GM18505 (cell line): Measurements from ENCODE around the gene BCL2L1.
"Not testable (repeated sequence)": the region's sequence is repeated elsewhere in the genome, so short reads cannot be mapped to it uniquely, and the experiment has no call there.

ENCODE experiments used
- ATAC-seq: cut with Tn5 transposase; IDR thresholded peaks from one replicate; pipeline ENCODE4 v1.9.1; 2021; ENCODE audit not compliant: unreplicated experiment
- POLR2A ChIP-seq: IDR thresholded peaks from 4 replicates; pipeline ENCODE4 v1.6.1; 2011; ENCODE audit warnings: borderline replicate concordance; ENCODE audit not compliant: insufficient read depth, insufficient read length; ENCODE audit errors: extremely low read depth

The BCL2L1 gene

GRCh38 chr20:31640259-31640658, 82.4 kb downstream of the BCL2L1 start:
- no peak for TF ChIP-seq POLR2A

DNA sequence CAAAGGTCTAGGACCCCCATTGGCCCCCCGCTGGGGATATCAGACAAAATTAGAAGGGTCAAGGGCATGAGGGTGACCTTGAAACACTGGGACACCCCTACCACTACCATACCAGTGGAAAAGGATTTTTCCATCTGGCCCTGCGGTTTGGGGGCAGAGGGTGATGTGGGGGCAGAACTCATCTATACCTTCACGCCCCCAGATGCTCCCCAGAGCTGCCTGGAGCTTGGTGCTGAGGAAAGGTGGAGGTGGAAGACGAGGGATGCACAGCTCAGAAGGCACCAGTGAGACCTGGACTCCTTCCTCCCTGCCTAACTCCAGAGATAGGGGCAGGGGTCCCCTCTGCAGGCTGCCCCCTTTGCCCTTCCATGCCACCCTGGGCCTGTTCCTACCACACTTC, 83.9 kb downstream of the BCL2L1 start:
- no peak for TF ChIP-seq POLR2A
- no peak for ATAC-seq

More at GRCh38 chr20:31640259-31640658, 82.4 kb downstream of the BCL2L1 start:
- no peak for ATAC-seq

GRCh38 chr20:31638317-31638716, 84.4 kb downstream of the BCL2L1 start:
- TF ChIP-seq POLR2A, result no peak
- no peak for ATAC-seq

GRCh38 chr20:31637660-31638059, 85.0 kb downstream of the BCL2L1 start, which contains the start of gene COX4I2:
TSS of gene COX4I2 (plus strand) at chr20:31637912. CDS start at chr20:31639018, 1,106 bp downstream.
- TF ChIP-seq POLR2A, result no peak
- ATAC-seq, result no peak

- ATAC-seq, result no peak
- TF ChIP-seq POLR2A, result no peak
Observed at GRCh38 chr20:31633339-31633914, 89.2 kb downstream of the BCL2L1 start.

DNA sequence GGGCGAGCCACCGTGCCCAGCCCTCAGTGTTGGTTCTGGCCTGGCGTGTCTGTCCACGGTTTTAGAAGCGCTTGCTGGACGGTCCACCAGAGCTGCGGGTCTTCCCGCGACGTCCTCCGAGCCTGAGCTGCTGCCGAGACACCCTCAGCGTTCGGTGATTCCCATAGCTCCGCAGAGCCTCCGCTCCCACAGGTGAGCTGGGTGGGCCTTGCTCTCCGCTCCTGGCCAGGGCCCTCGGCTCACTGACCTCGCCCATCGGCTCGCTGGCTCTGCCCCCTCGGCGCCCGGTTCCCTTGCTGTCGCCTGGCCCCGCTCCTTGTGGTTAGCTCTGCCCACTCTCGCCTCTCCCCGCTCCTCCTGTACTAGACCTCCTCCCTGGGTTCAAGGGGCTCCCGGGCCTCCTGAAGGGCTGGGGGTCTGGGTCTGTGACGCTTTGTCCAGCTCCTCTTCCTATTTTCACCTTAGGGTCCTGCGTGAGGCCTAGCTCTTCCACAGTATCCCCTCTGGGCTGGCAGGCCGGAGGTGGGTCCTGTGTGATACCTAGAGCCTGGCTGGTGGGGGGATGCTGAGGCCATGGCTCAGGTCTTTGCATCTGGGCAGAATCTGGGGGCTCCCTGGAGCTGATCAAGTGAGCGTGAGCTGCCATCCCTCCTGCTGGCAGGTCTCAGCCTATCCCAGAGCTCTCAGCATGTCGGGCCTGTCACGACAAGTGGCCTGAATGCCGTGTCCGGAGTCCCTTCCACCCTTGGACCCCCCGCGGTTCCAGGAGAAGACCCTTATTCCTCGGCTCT, 89.9 kb downstream of the BCL2L1 start:
- no peak for ATAC-seq
- TF ChIP-seq POLR2A, result no peak

DNA sequence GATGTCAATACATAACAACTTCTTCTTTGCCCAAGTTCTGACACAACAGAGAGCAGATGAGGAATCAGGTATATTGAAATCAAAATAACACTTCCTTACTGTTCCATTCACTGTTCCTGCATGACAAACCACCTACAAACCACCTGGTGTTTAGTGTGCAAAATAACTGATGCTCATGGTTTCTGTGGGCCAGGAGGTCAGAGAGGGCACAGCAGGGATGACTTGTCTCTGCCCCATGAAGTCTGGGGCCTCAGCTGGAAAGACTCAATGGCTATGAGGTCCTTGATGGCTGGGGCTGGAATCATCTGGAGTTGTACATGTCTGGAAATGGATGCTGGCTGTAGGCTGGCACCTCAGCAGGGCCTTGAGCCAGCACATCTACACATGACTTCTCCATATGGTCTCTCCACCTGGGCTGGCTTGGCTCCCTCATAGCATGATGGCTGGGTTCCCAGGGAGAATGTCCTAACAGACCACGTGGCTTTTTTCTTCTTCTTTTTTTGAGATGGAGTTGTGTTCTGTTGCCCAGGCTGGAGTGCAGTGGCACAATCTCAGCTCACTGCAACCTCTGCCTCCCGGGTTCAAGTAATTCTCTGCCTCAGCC, 92.4 kb downstream of the BCL2L1 start:
- ATAC-seq, result no peak
- no peak for TF ChIP-seq POLR2A

DNA sequence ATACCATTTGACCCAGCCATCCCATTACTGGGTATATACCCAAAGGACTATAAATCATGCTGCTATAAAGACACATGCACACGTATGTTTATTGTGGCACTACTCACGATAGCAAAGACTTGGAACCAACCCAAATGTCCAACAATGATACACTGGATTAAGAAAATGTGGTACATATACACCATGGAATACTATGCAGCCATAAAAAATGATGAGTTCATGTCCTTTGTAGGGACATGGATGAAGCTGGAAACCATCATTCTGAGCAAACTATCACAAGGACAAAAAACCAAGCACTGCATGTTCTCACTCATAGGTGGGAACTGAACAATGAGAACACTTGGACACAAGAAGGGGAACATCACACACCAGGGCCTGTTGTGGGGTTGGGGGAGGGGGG, 94.6 kb downstream of the BCL2L1 start:
- not testable (repeated sequence) for ATAC-seq

DNA sequence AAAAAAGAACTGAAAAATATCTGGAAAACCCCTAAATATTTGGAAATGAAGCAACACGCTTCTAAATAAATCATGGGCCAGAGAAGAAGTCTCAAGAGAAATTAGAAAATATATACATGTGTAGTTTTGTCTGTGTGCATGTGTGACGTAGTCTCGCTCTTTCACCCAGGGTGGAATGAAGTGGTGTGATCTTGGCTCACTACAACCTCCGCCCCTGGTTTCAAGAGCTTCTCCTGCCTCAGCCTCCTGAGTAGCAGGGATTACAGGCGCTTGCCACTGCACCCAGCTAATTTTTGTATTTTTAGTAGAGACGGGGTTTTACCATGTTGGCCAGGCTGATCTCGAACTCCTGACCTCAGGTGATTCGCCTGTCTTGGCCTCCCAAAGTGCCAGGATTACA, 96.1 kb downstream of the BCL2L1 start:
- not testable (repeated sequence) for ATAC-seq

GRCh38 chr20:31623123-31623505, 99.6 kb downstream of the BCL2L1 start:
- not testable (repeated sequence) for ATAC-seq

DNA sequence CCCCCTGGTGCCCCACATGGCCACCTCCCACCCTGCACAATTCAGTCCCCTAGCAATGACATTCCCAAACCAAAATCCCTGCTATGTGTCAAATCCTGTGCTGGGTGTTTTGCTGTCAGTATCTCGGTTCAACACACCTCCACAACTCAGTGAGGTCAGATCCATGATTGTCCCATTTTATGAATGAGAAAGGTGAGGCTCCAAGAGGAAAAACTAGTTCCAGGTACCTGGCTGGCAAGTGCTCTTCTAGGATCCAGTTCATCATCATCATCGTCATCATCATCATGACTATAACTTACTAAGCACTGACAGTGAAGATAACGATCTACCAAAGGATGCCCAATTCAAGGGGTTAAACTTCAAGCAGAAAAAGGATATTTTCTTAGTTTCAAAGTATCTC, 102.4 kb downstream of the BCL2L1 start:
- ATAC-seq, result no peak
- no peak for TF ChIP-seq POLR2A

- TF ChIP-seq POLR2A, result no peak
- no peak for ATAC-seq
Observed at GRCh38 chr20:31617432-31618104, 105.1 kb downstream of the BCL2L1 start.

DNA sequence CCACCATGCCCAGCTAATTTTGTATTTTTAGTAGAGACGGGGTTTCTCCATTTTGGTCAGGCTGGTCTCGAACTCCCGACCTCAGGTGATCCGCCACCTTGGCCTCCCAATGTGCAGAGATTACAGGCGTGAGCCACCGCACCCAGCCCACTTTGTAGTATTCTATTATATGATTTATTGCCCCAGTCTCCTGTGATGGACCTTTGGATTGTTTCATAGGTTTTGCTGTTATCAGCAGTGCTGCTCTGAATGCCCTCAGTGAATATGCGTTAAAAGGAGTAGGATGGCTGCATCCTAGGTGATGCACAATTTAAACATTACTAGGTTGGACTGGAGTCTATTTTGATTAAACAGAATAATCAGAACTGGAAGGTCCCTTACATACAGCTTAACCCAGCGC, 107.3 kb downstream of the BCL2L1 start:
- no peak for TF ChIP-seq POLR2A
- no peak for ATAC-seq
